Cardiac fibroblast (primary cell): ENCODE data around the gene ATP11A.

Experiments
- DNase-seq, 2 donors: peaks; one replicate each; pipeline versions ENCODE4 v3.0.0 to v3.0.0-alpha.2; 2010; ENCODE audit warnings: low read depth in 2 of 2
- H3K4me3 ChIP-seq, 2 donors: replicated peaks in 1 of 2; 1 replicate in 1 of 2; 2 replicates in 1 of 2; pipeline ENCODE4 v1.5.1; 2011; ENCODE audit warnings: low read depth in 2 of 2, low read length in 2 of 2, mild to moderate bottlenecking in 2 of 2, moderate library complexity in 1 of 2
- TF ChIP-seq, protein P1 (sequence below): IDR thresholded peaks from one replicate; pipeline ENCODE4 v1.5.1; 2011; ENCODE audit warnings: low read depth, mild to moderate bottlenecking, low read length, inconsistent platforms

ATP11A gene

DNA sequence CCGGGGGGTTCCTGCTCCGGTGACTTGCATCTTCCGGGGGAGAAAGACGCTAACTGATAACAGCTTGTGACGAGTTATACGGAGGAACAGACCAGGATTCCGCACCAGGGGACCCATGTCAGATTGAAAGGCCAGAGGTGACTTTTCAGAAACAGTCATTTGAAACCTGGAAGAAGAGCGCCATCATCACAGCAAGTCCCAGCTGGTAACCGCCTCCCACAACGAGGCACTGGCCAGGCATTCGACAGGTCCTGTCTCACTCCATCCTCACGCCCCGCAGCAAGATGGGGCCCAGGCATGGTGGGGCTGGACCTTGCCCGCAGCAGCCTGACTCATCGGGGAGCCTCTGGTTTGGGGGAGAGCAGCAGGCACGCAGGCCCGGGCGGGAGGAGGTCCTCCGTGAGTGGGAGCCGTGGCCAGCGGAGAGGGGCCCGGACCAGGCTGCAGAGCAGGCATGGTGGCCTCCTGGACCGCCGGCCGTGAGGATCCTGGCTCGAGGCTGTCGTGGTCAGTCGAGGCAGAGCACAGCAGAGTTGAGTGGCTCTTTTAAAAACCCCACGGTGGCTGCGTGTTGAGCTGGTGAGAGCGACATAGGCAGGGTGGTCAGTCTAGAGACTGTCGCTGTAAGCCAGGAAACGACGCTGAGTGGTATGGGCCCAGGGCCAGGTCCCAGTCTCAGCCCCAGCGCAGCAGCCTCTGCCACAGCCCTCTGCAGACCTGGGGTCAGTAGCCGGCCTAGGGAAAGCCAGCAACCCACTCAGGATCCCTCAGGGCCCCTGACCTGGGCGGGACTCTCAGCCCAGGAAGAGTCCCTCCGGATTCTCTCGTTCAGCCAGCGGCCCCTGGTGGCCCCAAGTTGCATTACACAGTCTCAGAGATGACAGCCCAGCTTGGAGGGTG, 184.3 kb downstream of the ATP11A start:
- peak; percentile 70 to 72 for DNase-seq
- H3K4me3 ChIP-seq = no peak overlapping the region
- TF ChIP-seq, protein P1, sequence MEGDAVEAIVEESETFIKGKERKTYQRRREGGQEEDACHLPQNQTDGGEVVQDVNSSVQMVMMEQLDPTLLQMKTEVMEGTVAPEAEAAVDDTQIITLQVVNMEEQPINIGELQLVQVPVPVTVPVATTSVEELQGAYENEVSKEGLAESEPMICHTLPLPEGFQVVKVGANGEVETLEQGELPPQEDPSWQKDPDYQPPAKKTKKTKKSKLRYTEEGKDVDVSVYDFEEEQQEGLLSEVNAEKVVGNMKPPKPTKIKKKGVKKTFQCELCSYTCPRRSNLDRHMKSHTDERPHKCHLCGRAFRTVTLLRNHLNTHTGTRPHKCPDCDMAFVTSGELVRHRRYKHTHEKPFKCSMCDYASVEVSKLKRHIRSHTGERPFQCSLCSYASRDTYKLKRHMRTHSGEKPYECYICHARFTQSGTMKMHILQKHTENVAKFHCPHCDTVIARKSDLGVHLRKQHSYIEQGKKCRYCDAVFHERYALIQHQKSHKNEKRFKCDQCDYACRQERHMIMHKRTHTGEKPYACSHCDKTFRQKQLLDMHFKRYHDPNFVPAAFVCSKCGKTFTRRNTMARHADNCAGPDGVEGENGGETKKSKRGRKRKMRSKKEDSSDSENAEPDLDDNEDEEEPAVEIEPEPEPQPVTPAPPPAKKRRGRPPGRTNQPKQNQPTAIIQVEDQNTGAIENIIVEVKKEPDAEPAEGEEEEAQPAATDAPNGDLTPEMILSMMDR = peak; percentile 88

DNA sequence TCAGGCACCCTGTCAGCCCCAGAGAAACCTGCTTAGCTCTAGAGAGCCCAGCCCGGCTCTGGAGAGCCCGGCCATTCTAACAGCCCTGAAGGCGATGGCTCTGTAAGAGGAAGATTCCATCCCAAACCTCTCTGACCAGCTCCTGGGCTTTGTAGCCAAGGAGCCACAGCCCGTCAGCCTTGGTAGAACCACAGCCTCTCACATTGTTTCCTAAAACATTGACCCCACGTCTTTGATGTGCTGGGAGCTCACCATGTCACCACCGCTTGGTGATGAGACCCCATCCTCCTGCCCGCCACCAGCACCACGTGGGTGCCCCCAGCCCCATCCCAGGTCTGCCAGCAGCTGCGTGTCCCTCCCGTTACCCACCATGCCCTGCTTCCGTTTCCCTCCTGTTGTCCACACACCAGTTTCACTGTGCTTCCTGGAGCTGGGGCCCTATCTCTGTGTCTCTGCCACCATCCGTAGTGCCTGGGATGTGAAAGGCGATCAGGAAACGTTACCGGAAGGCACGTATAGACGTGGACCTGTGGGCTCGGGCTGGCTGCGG, 185.0 kb downstream of the ATP11A start:
- no peak for DNase-seq
- TF ChIP-seq, protein P1 = no peak
- H3K4me3 ChIP-seq = no peak overlapping the region

DNA sequence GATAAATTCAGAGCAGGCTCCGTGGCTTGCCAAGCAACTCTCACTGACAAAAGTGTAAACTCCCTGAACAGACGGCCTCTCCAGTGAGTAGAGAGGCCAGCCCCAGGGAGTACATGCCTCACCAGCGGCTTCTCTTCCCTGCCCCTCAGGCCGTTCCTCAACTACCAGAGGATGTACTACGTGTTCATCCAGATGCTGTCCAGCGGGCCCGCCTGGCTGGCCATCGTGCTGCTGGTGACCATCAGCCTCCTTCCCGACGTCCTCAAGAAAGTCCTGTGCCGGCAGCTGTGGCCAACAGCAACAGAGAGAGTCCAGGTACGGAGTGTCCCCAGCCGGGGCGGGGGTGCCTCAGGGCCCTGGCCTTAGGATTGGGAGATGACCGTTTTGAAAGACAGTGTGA, 185.8 kb downstream of the ATP11A start:
- no peak overlapping the region for H3K4me3 ChIP-seq
- TF ChIP-seq, protein P1 = no peak
- no peak for DNase-seq

DNA sequence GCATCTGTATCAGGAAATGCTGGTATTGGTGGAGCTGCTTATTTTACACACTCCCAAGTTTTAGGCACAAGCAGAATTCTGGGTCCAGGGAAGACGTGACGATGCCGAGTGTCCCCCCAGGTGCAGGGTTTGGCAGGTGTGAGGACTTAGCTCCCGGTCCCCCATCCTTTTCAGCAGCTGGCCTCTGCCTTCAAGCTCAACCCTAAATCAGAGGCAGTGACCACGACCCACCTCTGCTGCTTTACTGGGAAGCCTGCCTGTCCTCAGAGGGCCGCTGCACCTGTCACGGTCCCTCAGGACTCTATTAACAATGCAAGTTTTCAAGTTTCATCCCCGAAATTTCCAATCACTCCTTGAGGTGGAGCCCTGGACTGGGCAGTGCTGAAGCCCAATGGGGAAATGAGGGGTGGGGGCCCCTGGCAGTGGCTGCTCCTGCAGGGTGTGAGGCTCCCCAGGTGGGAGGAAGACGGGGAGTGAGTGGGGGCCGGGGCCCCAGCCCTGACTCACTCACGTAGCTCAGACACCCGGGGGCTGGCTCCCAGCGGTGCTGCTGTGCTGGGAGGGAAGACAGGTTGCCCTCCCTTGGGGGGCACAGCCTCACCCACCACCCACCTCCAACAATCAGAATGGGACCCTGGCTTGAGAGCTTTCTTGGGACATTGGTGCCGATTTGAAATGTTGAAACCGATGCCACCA, 186.6 kb downstream of the ATP11A start:
- TF ChIP-seq, protein P1 = no peak
- H3K4me3 ChIP-seq = no peak overlapping the region
- no peak for DNase-seq

DNA sequence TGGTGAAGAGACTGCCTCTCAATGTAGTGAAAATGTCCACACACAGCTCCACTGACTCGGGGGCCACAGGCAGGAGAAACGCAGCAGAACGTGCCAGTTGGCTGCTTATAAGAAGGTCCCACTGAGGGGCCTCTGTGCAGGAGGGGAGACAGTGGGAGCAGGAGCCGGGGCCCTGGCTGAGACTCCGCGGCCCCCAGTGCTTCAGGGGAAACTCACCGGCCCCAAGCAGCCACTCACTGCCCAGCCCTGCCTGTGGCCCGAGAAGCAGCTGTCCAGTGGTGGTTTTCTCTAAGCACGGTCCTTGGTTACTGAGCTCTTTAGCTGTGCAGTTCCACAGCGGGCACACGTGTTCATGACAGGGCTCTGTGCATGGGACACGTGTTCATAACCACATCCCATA, 187.2 kb downstream of the ATP11A start:
- TF ChIP-seq, protein P1 = no peak
- H3K4me3 ChIP-seq = no peak overlapping the region
- no peak for DNase-seq

DNA sequence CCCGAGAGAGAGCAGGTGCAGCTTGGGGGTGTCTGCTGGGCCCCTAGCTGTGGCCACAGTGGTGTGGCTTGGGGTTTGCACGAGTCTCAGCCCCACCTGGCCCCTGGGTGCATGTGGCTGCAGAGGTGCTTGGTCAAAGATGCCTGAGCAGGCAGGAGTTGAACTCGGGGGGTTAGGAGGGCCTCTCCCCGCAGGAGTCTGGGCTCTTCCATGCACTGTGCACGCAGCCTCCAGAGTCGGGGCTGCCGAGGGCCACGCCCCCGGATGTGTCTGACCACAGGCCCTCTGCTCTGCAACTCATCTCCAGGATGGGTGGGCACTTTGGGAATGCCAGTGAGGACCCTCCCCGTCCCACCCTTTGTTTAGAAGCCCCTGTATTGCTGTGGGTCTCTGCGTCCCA, 187.7 kb downstream of the ATP11A start:
- DNase-seq = no peak
- TF ChIP-seq, protein P1 = no peak
- no peak overlapping the region for H3K4me3 ChIP-seq
